Jurkat, Clone E6-1 (cell line): Measurements from ENCODE around the gene PIPOX. TPM values are rescaled to one million over a fixed set of nuclear protein-coding genes. Genes with fewer than 3 reads are reported as not detected.

Source experiments
- DNase-seq: peaks from one replicate; pipeline ENCODE4 v3.0.0-alpha.2; 2011; ENCODE audit warnings: low read depth, low spot score
- H3K4me3 ChIP-seq: 2 replicates; pipeline ENCODE4 v1.5.1; 2011; ENCODE audit warnings: mild to moderate bottlenecking, low read length, control low read depth, moderate library complexity
- polyA plus RNA-seq: library from polyadenylated mRNA; unstranded; fragments of >200 nt; gene quantifications from one replicate; pipeline ENCODE4 v1.2.1, GENCODE V29; 2012; ENCODE audit warnings: missing spikeins; ENCODE audit not compliant: insufficient read length, insufficient read depth

PIPOX gene
- not detected for polyA plus RNA-seq

- peak; percentile 6 for DNase-seq
- H3K4me3 ChIP-seq: no peak within 1 kb of the TSS
Observed at GRCh38 chr17:29042679-29043538, at the start of gene PIPOX. Gene PIPOX (plus strand): TSS chr17:29043141. CDS start chr17:29043226, 85 bp downstream.

- no peak for DNase-seq
- no peak overlapping the region for H3K4me3 ChIP-seq
Observed at GRCh38 chr17:28993645-28994426, 49.1 kb upstream of the PIPOX start.

- no peak for DNase-seq
- no peak overlapping the region for H3K4me3 ChIP-seq
Observed at GRCh38 chr17:28996554-28997096, 46.3 kb upstream of the PIPOX start.

GRCh38 chr17:28997806-28998205 lies 45.1 kb upstream of the PIPOX start:
- H3K4me3 ChIP-seq: no peak overlapping the region
- no peak for DNase-seq

- H3K4me3 ChIP-seq: no peak overlapping the region
- no peak for DNase-seq
Observed at GRCh38 chr17:28999206-28999605, 43.7 kb upstream of the PIPOX start.

- DNase-seq: no peak
- H3K4me3 ChIP-seq: no peak overlapping the region
Observed at GRCh38 chr17:29000973-29001372, 42.0 kb upstream of the PIPOX start.

- no peak overlapping the region for H3K4me3 ChIP-seq
- DNase-seq: no peak
Observed at GRCh38 chr17:29002811-29003210, 40.1 kb upstream of the PIPOX start.

- no peak overlapping the region for H3K4me3 ChIP-seq
- no peak for DNase-seq
Observed at GRCh38 chr17:29003289-29003688, 39.7 kb upstream of the PIPOX start.

GRCh38 chr17:29004081-29004692 lies 38.8 kb upstream of the PIPOX start:
- no peak overlapping the region for H3K4me3 ChIP-seq
- no peak for DNase-seq

- no peak within 1 kb of the TSS for H3K4me3 ChIP-seq
Observed at GRCh38 chr17:29005936-29006511, 36.9 kb upstream of the PIPOX start, which contains the start of gene SEZ6. Gene SEZ6 (minus strand): TSS chr17:29006033. CDS start chr17:29005869, 164 bp downstream.

GRCh38 chr17:29007456-29007855 lies 35.5 kb upstream of the PIPOX start:
- H3K4me3 ChIP-seq: no peak overlapping the region
- DNase-seq: no peak

More at GRCh38 chr17:29005936-29006511, 36.9 kb upstream of the PIPOX start, which contains the start of gene SEZ6:
- DNase-seq: peak; percentile 44

- H3K4me3 ChIP-seq: no peak overlapping the region
- DNase-seq: no peak
Observed at GRCh38 chr17:29007860-29008455, 35.0 kb upstream of the PIPOX start.

- H3K4me3 ChIP-seq: no peak overlapping the region
- no peak for DNase-seq
Observed at GRCh38 chr17:29008591-29008990, 34.4 kb upstream of the PIPOX start.

GRCh38 chr17:29010129-29010528 lies 32.8 kb upstream of the PIPOX start:
- DNase-seq: no peak
- H3K4me3 ChIP-seq: no peak overlapping the region

- no peak overlapping the region for H3K4me3 ChIP-seq
- no peak for DNase-seq
Observed at GRCh38 chr17:29010586-29010985, 32.4 kb upstream of the PIPOX start.

GRCh38 chr17:29012535-29012934 lies 30.4 kb upstream of the PIPOX start:
- no peak for DNase-seq
- H3K4me3 ChIP-seq: no peak overlapping the region

GRCh38 chr17:29014716-29015115 lies 28.2 kb upstream of the PIPOX start:
- DNase-seq: no peak
- no peak overlapping the region for H3K4me3 ChIP-seq

GRCh38 chr17:29016345-29017210 lies 26.4 kb upstream of the PIPOX start:
- DNase-seq: no peak
- no peak overlapping the region for H3K4me3 ChIP-seq
